Activated CD4-positive, alpha-beta T cell treated with anti-CD3 and anti-CD28 coated beads, Interleukin-2, Interleukin-6, amounts not matched to agents 100 ng/mL and 50 ng/mL, durations not matched to agents 16 hours and 8 hours (primary cell): ENCODE measurements around the gene PKP4.
A peak's percentile ranks its signal among the peaks of the same experiment; 100 is the strongest.
"Not testable (repeated sequence)": the region's sequence is repeated elsewhere in the genome, so short reads cannot be mapped to it uniquely, and the experiment has no call there.

Experiments used
- DNase-seq: peaks from one replicate; pipeline ENCODE4 v3.0.0-alpha.2; 2020

The PKP4 gene

GRCh38 chr2:158467248-158467647, 10.5 kb downstream of the PKP4 start:
- no peak for DNase-seq

DNA sequence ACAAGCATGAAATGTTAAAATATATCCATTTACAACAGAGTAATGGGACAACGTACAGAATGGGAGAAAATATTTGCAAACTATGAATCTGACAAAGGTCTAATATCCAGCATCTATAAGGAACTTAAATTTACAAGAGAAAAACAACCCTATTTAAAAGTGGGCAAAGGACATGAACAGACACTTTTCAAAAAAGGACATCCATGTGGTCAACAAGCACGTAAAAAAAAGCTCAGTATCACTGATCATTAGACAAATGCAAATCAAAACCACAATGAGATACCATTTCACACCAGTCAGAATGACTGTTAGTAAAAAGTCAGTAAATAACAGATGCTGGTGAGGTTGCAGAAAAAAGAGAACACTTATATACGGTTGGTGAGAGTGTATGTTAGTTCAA, 16.1 kb downstream of the PKP4 start:
- not testable (repeated sequence) for DNase-seq

- DNase-seq: not testable (repeated sequence)
These were observed 16.5 kb downstream of the PKP4 start for GRCh38 chr2:158473300-158473699.

DNA sequence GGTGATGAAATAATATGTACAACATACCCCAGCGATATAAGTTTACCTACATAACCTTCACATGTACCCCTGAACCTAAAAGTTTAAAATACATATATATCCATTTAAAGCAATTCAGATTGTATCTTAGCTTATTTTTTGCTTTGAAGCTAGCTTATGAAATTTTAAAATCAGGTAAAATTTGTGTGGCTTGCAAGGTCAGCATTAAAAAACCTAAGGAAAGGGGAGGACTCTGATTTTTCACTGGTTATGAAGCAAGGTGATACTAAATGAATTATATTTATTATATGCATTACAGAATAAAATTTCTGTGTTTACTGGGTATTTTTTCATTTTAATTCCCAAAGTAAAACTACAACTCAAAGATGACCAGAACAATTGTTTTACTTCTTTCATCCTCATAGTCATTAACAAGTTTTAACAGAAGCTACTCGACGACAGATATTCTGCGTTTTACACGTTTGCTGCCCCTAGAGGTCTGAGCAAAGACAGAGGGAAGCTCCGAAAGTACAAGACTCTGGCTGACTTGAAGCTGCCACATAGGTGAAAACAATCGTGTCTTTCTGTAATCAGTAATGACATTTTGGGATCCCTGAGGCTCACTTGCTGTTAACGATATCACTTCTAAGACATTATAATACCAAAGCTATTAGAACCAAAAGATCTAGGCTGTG, 17.1 kb downstream of the PKP4 start:
- DNase-seq: no peak

DNA sequence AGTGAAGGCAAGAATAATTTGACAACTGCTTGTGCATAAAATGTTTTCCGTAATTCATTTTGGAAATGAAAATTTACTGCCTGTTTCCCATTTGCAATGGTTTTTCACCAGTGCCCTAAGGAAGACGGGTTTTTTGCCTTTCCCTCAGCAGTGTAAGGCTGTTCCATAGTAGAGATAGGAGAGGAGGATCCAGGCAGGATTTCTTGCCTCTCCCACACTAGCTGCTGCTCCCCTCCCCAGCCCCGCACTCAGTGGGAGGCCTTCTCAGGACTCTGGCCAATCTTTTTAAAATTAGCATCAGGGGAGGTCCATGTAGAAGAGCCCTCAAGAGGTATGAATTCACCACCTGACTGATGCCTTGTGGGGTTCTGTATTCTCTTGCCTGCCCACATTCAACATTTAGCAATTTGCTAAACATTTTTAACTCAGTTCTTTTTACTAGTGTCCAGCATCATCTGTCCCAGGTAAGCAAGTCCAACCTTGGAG, 17.8 kb downstream of the PKP4 start:
- DNase-seq: not testable (repeated sequence)

DNA sequence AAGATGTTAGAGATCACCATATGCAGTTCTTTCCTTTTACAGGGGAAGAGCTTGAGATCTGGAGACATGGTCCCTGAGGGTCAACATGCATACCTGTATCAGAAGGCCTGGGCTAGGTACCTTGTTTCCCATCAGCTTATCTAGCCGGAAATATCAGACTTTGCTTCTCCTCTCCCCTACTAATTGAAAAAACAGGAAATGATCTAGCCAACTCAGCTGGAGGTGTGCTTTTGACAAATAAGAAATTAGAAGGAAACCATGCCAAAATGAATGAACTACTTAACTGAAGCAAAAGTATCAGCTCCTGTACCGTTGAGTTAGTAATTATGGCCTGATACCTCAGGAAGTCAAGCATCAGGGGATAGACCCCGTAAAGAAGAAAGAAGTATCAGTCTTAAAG, 20.4 kb downstream of the PKP4 start:
- no peak for DNase-seq

GRCh38 chr2:158478237-158478636, 21.5 kb downstream of the PKP4 start:
- DNase-seq: no peak

DNA sequence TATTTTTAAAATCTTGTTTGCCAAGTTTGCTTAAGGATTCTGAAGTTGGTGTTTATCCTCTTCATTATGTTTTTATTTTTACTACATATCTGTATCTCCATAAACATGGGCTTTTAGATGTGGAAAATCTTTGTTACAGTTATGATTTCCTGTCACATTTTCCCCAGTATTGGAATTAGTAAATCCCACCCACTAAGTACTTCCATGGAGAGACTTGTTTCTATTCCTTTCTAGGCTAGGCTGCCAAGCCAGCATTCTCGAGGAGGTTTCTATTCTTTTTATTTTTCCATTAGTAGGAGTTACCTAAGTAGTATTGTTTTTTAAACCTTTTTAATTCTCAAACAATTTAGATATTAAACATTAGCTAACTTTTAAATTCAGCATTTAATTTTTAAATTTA, 22.1 kb downstream of the PKP4 start:
- DNase-seq: no peak

DNA sequence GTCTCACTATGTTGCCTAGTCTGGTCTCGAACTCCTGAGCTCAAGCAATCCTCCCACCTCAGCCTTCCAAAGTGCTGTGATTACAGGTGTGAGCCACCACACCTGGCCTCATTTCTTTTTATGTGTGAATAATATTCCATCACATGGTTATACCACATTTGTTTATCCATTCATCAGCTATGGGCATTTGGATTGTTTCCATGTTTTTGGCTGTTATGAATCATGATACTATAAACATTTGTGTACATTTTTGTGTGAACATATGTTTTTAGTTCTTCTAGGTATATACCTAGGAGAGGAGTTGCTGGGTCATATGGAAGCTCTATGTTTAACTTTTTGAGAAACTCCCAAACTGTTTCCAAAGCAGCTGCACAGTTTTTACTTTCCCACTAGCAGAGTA, 24.4 kb downstream of the PKP4 start:
- DNase-seq: no peak

DNA sequence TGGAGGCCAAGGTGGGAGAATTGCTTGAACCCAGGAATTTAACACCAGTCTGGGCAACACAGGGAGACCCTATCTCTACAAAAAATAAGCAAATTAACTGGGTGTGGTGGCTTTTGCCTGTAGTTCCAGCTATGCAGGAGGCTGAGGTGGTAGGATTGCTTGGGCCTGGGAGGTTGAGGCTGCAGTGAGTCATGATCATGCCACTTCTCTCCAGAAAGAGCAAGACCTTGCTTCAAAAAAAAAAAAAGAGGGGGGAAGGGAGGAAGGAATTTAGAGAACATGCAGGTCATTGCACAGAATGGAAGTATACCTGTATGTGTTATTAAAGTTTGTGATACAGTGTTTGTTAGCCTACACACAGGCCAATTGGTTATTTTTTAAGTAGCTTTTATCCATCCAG, 25.8 kb downstream of the PKP4 start:
- no peak for DNase-seq

GRCh38 chr2:158484892-158485556, 28.3 kb downstream of the PKP4 start:
- DNase-seq: peak; percentile 21

DNA sequence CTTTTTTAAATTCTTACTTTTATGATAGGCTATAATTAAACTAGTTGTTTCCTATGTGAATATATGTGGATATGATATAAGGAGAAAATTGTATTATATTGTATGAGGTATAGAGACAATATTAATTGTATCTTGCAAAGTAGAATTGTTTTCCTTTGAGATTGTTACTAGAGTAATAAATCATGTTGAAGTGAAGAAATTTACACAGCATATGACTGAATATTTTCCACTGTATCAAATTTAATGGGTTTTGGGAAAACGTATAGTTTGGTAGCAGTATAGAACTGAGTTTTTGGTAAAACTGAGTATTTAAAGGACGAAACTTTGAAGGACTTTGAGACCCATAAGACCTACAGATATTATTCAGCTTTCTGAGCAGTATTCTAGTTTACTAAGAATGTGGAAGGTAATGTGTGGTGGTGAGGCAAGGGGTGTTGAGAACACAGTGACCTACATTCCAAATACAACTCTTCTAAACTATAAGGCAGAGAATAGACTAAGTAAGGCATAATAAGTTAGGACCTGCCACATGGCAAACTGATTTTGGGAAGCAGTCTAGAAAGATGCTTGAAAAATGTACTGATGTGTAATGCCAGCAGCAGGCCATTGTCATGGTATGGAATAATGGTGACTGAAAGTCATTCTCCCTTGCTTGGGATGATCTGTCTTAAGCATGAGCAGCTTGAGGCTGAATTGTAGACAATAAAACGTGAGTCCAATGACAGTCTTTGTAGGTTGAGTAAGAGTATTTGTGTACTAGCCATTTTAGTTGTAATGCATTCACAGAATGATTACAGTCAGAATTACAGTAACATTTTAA, 29.6 kb downstream of the PKP4 start:
- DNase-seq: no peak

- DNase-seq: no peak
These were observed 30.2 kb downstream of the PKP4 start for GRCh38 chr2:158486970-158487325.

DNA sequence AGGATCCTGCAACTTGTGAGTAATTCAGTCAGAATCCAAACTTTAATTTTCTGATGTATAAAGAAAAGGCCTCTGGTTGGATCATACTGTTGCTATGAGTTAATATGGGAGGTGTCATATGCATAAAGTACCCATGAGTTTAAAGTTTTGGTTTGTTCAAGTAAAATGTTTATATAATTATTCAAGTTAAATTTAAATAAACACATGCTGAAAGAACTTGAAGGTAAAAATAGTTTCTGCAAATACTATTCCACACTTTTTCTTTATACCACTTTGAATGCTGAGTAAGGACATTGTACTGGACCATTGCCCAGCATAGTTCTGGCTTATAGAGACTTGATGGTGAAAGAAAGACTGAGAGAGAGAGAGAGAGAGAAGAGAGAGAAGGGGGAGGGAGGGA, 30.7 kb downstream of the PKP4 start:
- DNase-seq: no peak

DNA sequence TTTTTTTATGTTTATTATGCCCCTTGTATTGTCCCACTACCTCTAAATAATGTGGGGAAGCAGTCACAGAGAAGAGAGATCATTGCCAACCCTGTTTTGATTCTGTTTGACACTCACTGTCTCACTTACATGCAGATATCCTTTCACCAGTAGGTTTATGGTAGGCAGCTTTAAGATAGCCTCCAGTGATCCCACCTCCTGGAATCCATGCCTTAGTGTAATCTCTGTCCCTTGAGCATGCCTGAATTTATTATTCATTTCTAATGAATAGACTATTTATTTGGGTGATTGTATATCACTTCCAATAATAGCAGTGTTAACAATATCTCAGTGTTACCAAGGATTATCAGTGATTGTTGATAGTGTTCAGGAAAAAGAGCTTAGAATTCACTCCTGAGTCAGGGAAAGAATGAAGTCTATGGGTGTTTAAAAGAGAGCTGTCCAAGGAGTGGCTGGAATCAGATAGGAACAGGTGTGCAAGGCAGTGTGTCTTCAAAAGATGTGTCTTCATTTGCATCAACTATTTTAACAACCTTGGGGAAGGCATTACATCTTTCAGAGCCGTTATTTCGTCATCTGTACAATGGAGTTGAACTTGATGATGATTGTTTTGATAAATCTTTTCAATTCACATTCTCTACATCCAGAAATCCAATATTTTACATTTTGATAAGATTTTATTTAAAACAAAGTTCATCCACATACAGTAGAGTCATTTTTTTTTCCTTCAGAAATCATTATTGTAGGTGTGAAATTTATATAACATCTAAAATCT, 31.9 kb downstream of the PKP4 start:
- no peak for DNase-seq

DNA sequence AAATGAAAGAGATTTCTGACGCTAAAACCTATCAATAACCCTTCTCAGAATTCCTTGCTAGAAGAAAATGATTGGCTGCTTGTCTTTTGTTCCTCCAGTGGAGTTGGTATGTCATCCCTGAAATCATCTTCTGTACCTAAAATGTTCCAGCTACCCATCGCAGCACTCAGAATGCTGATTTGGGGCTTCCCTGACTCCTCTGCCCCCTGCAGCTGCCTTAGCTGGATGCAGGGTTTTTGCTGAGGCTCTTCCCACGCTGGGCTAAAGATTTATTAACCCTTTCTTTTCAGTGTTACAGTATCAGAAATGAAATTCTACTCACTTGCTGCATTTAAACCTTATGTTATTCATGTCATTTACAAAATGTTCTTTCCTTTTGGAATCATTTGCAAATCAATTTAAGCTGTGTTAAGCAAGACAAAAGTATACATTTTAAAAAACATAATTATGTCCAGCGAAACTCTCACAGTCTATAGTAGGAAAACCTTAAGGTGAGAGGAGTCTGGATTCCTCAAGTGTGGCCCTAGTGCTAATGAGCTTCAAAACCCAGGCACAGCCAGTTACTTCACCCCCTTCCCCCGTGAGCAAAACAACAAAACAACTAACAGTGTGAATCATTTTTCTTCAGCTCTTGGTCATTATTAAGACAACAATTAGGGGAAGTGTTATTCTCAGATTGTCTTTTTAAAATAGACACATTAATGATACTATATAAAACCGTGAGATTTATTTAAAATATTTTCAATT, 32.8 kb downstream of the PKP4 start:
- DNase-seq: no peak

- DNase-seq: no peak
These were observed 34.3 kb downstream of the PKP4 start for GRCh38 chr2:158491072-158491471.

DNA sequence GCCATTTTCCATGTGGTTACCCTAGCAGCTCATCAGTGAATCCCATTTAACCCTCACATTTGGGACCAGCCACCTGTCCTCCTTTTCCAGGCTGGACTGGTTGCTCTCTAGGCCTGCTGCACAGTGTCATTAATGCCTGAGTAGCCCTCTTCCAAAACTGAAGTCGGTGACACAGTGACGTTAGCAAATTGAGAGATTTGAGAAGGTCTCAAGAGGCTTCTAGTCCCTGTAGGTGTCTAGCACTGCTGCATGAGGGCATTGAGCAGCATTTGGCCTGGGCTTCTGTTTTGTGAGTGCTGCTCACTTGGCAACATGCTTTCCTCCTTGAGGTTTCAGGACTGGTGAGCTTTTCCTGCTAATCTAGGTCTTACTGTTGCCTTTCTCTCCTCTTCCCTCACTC, 36.7 kb downstream of the PKP4 start:
- DNase-seq: no peak

DNA sequence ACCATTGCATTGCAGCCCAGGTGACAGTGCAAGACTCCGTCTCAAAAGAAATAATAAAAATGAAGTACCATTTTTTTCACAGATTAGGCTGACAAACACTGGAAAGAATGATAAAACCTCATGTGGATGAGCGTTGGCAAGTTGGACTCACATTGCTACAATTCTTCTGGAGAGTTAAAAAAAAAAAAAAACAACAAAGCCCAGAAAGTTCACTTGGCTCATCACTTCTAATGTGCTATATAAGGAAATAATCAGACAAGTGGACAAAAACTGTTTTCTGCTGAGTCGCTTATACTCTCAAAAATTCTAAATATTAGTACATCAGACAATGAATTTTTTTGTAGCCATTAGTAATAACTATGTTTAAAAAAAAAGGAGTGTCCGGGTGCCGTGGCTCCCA, 38.4 kb downstream of the PKP4 start:
- no peak for DNase-seq

DNA sequence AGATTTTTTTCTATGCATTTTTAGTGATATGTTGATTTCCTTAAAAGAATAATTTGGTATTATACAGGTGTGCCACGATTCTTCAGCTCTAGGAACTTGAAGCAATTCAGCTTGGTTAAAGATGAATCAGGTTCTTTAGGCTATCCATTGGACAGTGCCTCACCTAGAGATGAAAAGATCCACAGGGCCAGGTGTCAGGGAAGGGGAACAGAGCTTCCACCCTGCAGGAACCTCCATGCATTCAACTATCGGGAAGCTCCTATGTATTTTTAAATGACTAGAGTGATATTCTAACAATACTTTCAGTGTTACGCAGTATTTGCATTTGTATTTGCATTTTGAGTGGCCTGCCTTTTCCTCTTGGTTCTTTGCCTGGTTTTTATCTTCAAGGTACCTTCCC, 40.2 kb downstream of the PKP4 start:
- DNase-seq: no peak

GRCh38 chr2:158497486-158497885, 40.7 kb downstream of the PKP4 start:
- DNase-seq: no peak

- DNase-seq: no peak
These were observed 41.4 kb downstream of the PKP4 start for GRCh38 chr2:158498043-158498748.
